ENCODE measurements around the gene BTLA. TPM values are rescaled to one million over a fixed set of nuclear protein-coding genes. Genes with fewer than 3 reads are reported as not detected.

Gene BTLA
- total RNA-seq, 2 experiments from 2014 or later, result 7.3 to 7.7 TPM

DNA sequence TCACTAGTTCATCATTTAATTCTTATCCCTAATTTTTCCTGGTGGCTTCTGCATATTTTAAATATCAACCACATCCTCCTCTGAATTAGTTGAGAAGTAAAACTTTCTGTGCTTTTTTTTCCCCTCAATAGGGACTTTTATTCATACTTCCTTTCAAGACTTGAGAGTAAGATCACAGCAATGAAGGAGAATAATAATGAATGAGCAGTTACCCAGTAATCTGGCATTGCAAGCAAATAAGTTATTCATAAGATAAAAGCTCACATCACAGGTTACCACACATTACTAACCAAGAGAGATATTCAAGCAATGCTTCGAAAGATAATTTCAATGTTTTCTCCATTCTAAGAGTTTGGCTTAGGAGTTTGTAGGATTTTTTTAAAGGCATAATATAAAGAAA lies 50.3 kb downstream of the BTLA start:
- POLR2A ChIA-PET, result interaction anchor here (1.9 kb wide), 1 partner anchor 12 kb away, joined by 5 read pairs; no protein-coding TSS in a partner anchor

DNA sequence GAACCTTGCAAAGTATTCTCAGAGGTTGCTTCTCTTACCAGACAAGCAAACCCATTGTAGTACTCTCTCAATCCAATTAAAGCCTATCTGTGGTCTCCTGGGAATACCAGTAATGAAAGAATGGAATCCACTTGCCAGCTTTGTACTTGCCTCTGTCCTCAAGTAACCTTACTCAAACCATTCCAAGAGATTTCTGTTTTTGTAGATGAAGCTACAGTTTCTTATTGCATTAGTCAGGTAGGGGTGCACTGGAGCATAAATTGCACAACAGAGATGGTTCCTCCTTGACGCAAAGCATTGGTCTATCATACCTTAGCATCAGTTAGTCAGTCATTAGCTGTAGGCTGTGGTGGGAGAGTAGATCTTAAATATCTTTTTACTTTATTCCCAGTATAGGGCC lies 52.9 kb downstream of the BTLA start:
- Histone ChIP-seq H3K4me1 (ENCODE audit: insufficient read depth, low read length, poor library complexity, severe bottlenecking) (no peaks in the 10 kb centered on the region), H3K4me3 (ENCODE audit: low read depth, low read length, poor library complexity, severe bottlenecking) (no peak overlapping the region), H4K20me1 (ENCODE audit: insufficient read depth, low read length) (no peaks in the 10 kb centered on the region), H3K9me2 (ENCODE audit: insufficient read depth, low read length) (no peaks in the 10 kb centered on the region), H3K27ac (ENCODE audit: low read depth, low read length, poor library complexity, severe bottlenecking) (no peak overlapping the region), H3K79me2 (ENCODE audit: insufficient read depth, low read depth, low read length) (no peaks in the 10 kb centered on the region), H3K9me3 (ENCODE audit: low read length) (no peaks in the 10 kb centered on the region), H2AFZ (ENCODE audit: low read length) (no peak overlapping the region), H3K36me3 (ENCODE audit: insufficient read depth, low read length) (no peaks in the 10 kb centered on the region), H3K4me2 (ENCODE audit: low read length) (no peak overlapping the region)
- ChIA-PET CTCF (ENCODE audit: unreplicated experiment) (no interaction called here), POLR2A (interaction anchor here (0.8 to 1.0 kb wide), 2 partner anchors 8 to 335 kb away, joined by 3 read pairs; no protein-coding TSS in a partner anchor)
- TF ChIP-seq, protein P1, sequence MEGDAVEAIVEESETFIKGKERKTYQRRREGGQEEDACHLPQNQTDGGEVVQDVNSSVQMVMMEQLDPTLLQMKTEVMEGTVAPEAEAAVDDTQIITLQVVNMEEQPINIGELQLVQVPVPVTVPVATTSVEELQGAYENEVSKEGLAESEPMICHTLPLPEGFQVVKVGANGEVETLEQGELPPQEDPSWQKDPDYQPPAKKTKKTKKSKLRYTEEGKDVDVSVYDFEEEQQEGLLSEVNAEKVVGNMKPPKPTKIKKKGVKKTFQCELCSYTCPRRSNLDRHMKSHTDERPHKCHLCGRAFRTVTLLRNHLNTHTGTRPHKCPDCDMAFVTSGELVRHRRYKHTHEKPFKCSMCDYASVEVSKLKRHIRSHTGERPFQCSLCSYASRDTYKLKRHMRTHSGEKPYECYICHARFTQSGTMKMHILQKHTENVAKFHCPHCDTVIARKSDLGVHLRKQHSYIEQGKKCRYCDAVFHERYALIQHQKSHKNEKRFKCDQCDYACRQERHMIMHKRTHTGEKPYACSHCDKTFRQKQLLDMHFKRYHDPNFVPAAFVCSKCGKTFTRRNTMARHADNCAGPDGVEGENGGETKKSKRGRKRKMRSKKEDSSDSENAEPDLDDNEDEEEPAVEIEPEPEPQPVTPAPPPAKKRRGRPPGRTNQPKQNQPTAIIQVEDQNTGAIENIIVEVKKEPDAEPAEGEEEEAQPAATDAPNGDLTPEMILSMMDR (conservative IDR thresholded peaks at IDR 0.05; ENCODE audit: low read length), result no peak
- TF ChIP-seq EZH2phosphoT487 (IDR thresholded peaks at IDR 0.05; ENCODE audit: borderline replicate concordance, low read depth, low read length), result no peak
- BruUV-seq (replicated peaks), result no TSS peak
- intact Hi-C loops (cut with micrococcal nuclease; ENCODE audit: unreplicated experiment), result no loop called here
- DNase-seq (ENCODE audit: low spot score), result no peak

More for the DNA sequence above, 50.3 kb downstream of the BTLA start:
- no peaks in the 10 kb centered on the region for H3K36me3 ChIP-seq (ENCODE audit: insufficient read depth, low read length)
- no peak overlapping the region for H3K4me3 ChIP-seq (ENCODE audit: low read depth, low read length, poor library complexity, severe bottlenecking)
- DNase-seq (ENCODE audit: low spot score), result no peak
- no peaks in the 10 kb centered on the region for H3K9me3 ChIP-seq (ENCODE audit: low read length)
- H2AFZ ChIP-seq (ENCODE audit: low read length), result no peak overlapping the region
- no peak overlapping the region for H3K4me2 ChIP-seq (ENCODE audit: low read length)
- no peaks in the 10 kb centered on the region for H3K4me1 ChIP-seq (ENCODE audit: insufficient read depth, low read length, poor library complexity, severe bottlenecking)
- no peaks in the 10 kb centered on the region for H3K9me2 ChIP-seq (ENCODE audit: insufficient read depth, low read length)
- no peaks in the 10 kb centered on the region for H4K20me1 ChIP-seq (ENCODE audit: insufficient read depth, low read length)
- CTCF ChIA-PET (ENCODE audit: unreplicated experiment), result no interaction called here
- no peak overlapping the region for H3K27ac ChIP-seq (ENCODE audit: low read depth, low read length, poor library complexity, severe bottlenecking)
- H3K79me2 ChIP-seq (ENCODE audit: insufficient read depth, low read depth, low read length), result no peaks in the 10 kb centered on the region
- no peak for TF ChIP-seq EZH2phosphoT487 (IDR thresholded peaks at IDR 0.05; ENCODE audit: borderline replicate concordance, low read depth, low read length)
- TF ChIP-seq, protein P1 (conservative IDR thresholded peaks at IDR 0.05; ENCODE audit: low read length), result no peak
- no TSS peak for BruUV-seq (replicated peaks)
- intact Hi-C loops (cut with micrococcal nuclease; ENCODE audit: unreplicated experiment), result no loop called here

DNA sequence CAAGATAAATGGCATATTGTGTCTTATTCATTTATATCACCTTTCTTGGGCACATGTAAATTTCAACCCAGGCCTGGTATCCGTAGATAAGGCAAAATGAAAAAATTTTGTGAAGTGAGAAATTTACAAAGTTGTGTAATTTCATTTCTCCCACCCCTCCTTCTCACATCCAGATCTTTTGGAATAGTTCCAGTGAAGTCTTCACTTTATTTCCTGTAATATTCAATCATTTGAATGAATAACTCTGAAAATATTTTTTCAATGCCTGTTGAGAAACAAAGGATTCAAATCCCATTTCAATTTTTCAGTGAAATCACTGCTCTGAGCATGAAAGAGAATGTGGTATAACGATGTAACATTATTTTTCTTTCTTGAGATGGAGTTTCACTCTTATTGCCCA lies 53.4 kb downstream of the BTLA start:
- no peaks in the 10 kb centered on the region for H4K20me1 ChIP-seq (ENCODE audit: insufficient read depth, low read length)
- no peaks in the 10 kb centered on the region for H3K9me2 ChIP-seq (ENCODE audit: insufficient read depth, low read length)
- no peak overlapping the region for H3K27ac ChIP-seq (ENCODE audit: low read depth, low read length, poor library complexity, severe bottlenecking)
- H3K4me2 ChIP-seq (ENCODE audit: low read length), result no peak overlapping the region
- CTCF ChIA-PET (ENCODE audit: unreplicated experiment), result no interaction called here
- H2AFZ ChIP-seq (ENCODE audit: low read length), result no peak overlapping the region
- intact Hi-C loops (cut with micrococcal nuclease; ENCODE audit: unreplicated experiment), result no loop called here
- no peak for DNase-seq (ENCODE audit: low spot score)
- POLR2A ChIA-PET, result interaction anchor here (0.8 kb wide), 1 partner anchor 9 kb away, joined by 3 read pairs; no protein-coding TSS in a partner anchor
- no peaks in the 10 kb centered on the region for H3K9me3 ChIP-seq (ENCODE audit: low read length)
- no TSS peak for BruUV-seq (replicated peaks)
- H3K4me1 ChIP-seq (ENCODE audit: insufficient read depth, low read length, poor library complexity, severe bottlenecking), result no peaks in the 10 kb centered on the region
- no peaks in the 10 kb centered on the region for H3K36me3 ChIP-seq (ENCODE audit: insufficient read depth, low read length)
- H3K79me2 ChIP-seq (ENCODE audit: insufficient read depth, low read depth, low read length), result no peaks in the 10 kb centered on the region
- no peak overlapping the region for H3K4me3 ChIP-seq (ENCODE audit: low read depth, low read length, poor library complexity, severe bottlenecking)
- no peak for TF ChIP-seq EZH2phosphoT487 (IDR thresholded peaks at IDR 0.05; ENCODE audit: borderline replicate concordance, low read depth, low read length)
- TF ChIP-seq, protein P1 (conservative IDR thresholded peaks at IDR 0.05; ENCODE audit: low read length), result no peak
